Neural cell (in vitro differentiated cells): Measurements from ENCODE around the gene TMEM183A. TPM values are rescaled to one million over a fixed set of nuclear protein-coding genes. Genes with fewer than 3 reads are reported as not detected.

Experiments
- H2AFZ ChIP-seq: fragments of 200-600, 300-800 bp; sonication (generic), shearing (Covaris generic); 2 replicates; pipeline ENCODE4 v1.6.0; 2014; ENCODE audit warnings: low read depth, mild to moderate bottlenecking, antibody characterized with exemption, low read length, moderate library complexity
- H3F3A ChIP-seq: fragments of 200-600 bp; shearing (Covaris generic); 2 replicates; pipeline ENCODE4 v1.6.1; 2016; ENCODE audit warnings: mild to moderate bottlenecking, moderate library complexity, mixed read lengths, antibody characterized with exemption, low read length; ENCODE audit not compliant: insufficient read depth, poor library complexity, severe bottlenecking
- H3K27ac ChIP-seq: fragments of 200-600, 300-800 bp; sonication (generic), shearing (Covaris generic); 2 replicates; pipeline ENCODE4 v1.5.1; 2014; ENCODE audit warnings: mild to moderate bottlenecking, low read length, moderate library complexity
- H3K27me3 ChIP-seq: fragments of 300-800, 200-600 bp; sonication (generic), shearing (Covaris generic); 2 replicates; pipeline ENCODE4 v1.6.0; 2014; ENCODE audit warnings: mild to moderate bottlenecking, low read depth, low read length, moderate library complexity; ENCODE audit not compliant: insufficient read depth
- H3K36me3 ChIP-seq: fragments of 300-800, 200-600 bp; sonication (generic), shearing (Covaris generic); 2 replicates; pipeline ENCODE4 v1.5.1; 2014; ENCODE audit warnings: mild to moderate bottlenecking, antibody characterized with exemption, low read length, moderate library complexity; ENCODE audit not compliant: insufficient read depth
- H3K4me2 ChIP-seq: fragments of 300-800, 200-600 bp; sonication (generic), shearing (Covaris generic); 2 replicates; pipeline ENCODE4 v1.6.0; 2014; ENCODE audit warnings: mild to moderate bottlenecking, low read length
- H3K4me3 ChIP-seq: fragments of 300-800, 200-600 bp; sonication (generic), shearing (Covaris generic); 2 replicates; pipeline ENCODE4 v1.5.1; 2014; ENCODE audit warnings: mild to moderate bottlenecking, low read length, moderate library complexity
- H3K79me2 ChIP-seq: fragments of 200-600 bp; shearing (Covaris generic); replicated peaks from 2 replicates; pipeline ENCODE4 v1.6.0; 2014; ENCODE audit warnings: mild to moderate bottlenecking, low read length, moderate library complexity; ENCODE audit not compliant: insufficient read depth
- H3K9ac ChIP-seq: fragments of 300-800, 200-600 bp; sonication (generic), shearing (Covaris generic); 2 replicates; pipeline ENCODE4 v1.6.1; 2016; ENCODE audit warnings: mild to moderate bottlenecking, low read length, mixed read lengths
- H3K9me2 ChIP-seq: fragments of 200-600 bp; shearing (Covaris generic); 2 replicates; pipeline ENCODE4 v1.6.1; 2016; ENCODE audit warnings: mild to moderate bottlenecking, low read length, mixed read lengths; ENCODE audit not compliant: insufficient read depth
- H3K9me3 ChIP-seq: fragments of 200-600, 300-800 bp; sonication (generic), shearing (Covaris generic); 2 replicates; pipeline ENCODE4 v1.6.1; 2016; ENCODE audit warnings: mild to moderate bottlenecking, mixed run types, low read length, moderate library complexity, mixed read lengths
- H4K20me1 ChIP-seq: fragments of 200-600 bp; shearing (Covaris generic); 2 replicates; pipeline ENCODE4 v1.6.1; 2016; ENCODE audit warnings: mild to moderate bottlenecking, mixed run types; ENCODE audit not compliant: insufficient read depth
- EP300 ChIP-seq: fragments of 450-650 bp; conservative IDR thresholded peaks from 2 replicates; pipeline ENCODE4 v1.6.1; 2014; ENCODE audit warnings: antibody characterized with exemption, mild to moderate bottlenecking, moderate library complexity; ENCODE audit not compliant: poor library complexity, severe bottlenecking
- EZH2 ChIP-seq: fragments of 200-600, 300-800 bp; shearing (Covaris generic), sonication (generic); IDR thresholded peaks from 2 replicates; pipeline ENCODE4 v1.6.1; 2014; ENCODE audit warnings: antibody characterized with exemption, low read length, borderline replicate concordance, mild to moderate bottlenecking; ENCODE audit not compliant: insufficient read depth, poor library complexity, severe bottlenecking
- MXI1 ChIP-seq: fragments of 450-650 bp; conservative IDR thresholded peaks from 2 replicates; pipeline ENCODE4 v1.6.1; 2014; ENCODE audit warnings: antibody characterized with exemption, mild to moderate bottlenecking; ENCODE audit not compliant: poor library complexity, severe bottlenecking
- POLR2AphosphoS5 ChIP-seq: IDR thresholded peaks from 2 replicates; pipeline ENCODE4 v1.6.1; 2012
- RAD21 ChIP-seq: fragments of 450-650 bp; conservative IDR thresholded peaks from 2 replicates; pipeline ENCODE4 v1.6.1; 2014; ENCODE audit warnings: antibody characterized with exemption, mild to moderate bottlenecking, moderate library complexity
- SMC3 ChIP-seq: fragments of 450-650 bp; conservative IDR thresholded peaks from 2 replicates; pipeline ENCODE4 v1.6.1; 2014; ENCODE audit warnings: antibody characterized with exemption, mild to moderate bottlenecking, moderate library complexity; ENCODE audit not compliant: poor library complexity
- TAF1 ChIP-seq: IDR thresholded peaks from 2 replicates; pipeline ENCODE4 v1.6.1; 2012; ENCODE audit warnings: low read depth
- polyA plus RNA-seq: library from polyadenylated mRNA; depleted of rRNA; stranded (reverse); fragments of >200 nt; gene quantifications from 2 replicates; pipeline ENCODE4 v1.2.3, GENCODE V29; 2014
- TF ChIP-seq, protein P1 (sequence below): IDR thresholded peaks from 2 replicates; pipeline ENCODE4 v1.6.1; 2012; ENCODE audit warnings: borderline replicate concordance
- TF ChIP-seq, protein P2 (sequence below): fragments of 450-650 bp; IDR thresholded peaks from 2 replicates; pipeline ENCODE4 v1.5.1; 2014; ENCODE audit warnings: antibody characterized with exemption, mild to moderate bottlenecking, moderate library complexity; ENCODE audit not compliant: poor library complexity, severe bottlenecking

The TMEM183A gene
- polyA plus RNA-seq, 1 donor from 2014 or later = 237 TPM

DNA sequence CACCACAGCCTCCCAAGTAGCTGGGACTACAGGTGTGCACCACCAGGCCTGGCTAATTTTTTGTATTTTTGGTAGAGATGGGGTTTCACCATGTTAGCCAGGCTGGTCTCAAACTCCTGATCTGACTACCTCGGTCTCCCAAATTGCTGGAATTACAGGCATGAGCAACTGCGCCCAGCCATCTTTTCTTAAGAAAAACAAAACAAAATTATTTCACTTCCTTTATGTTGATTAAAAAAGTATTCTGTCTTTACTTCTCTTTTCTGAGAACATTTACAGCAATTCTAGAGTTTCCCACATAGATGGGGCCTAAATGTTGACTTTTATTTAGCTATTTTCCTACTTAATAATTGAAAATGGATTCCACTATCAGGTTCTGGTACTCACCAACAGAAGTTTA lies 17.3 kb upstream of the TMEM183A start:
- no peak overlapping the region for H3K27ac ChIP-seq
- no peaks in the 10 kb centered on the region for H4K20me1 ChIP-seq
- no peaks in the 10 kb centered on the region for H3K27me3 ChIP-seq
- no peak overlapping the region for H2AFZ ChIP-seq
- no peak overlapping the region for H3K9ac ChIP-seq
- no peaks in the 10 kb centered on the region for H3K9me2 ChIP-seq
- no peaks in the 10 kb centered on the region for H3F3A ChIP-seq
- no peak overlapping the region for H3K4me3 ChIP-seq
- H3K9me3 ChIP-seq = no peaks in the 10 kb centered on the region
- TF ChIP-seq, protein P1, sequence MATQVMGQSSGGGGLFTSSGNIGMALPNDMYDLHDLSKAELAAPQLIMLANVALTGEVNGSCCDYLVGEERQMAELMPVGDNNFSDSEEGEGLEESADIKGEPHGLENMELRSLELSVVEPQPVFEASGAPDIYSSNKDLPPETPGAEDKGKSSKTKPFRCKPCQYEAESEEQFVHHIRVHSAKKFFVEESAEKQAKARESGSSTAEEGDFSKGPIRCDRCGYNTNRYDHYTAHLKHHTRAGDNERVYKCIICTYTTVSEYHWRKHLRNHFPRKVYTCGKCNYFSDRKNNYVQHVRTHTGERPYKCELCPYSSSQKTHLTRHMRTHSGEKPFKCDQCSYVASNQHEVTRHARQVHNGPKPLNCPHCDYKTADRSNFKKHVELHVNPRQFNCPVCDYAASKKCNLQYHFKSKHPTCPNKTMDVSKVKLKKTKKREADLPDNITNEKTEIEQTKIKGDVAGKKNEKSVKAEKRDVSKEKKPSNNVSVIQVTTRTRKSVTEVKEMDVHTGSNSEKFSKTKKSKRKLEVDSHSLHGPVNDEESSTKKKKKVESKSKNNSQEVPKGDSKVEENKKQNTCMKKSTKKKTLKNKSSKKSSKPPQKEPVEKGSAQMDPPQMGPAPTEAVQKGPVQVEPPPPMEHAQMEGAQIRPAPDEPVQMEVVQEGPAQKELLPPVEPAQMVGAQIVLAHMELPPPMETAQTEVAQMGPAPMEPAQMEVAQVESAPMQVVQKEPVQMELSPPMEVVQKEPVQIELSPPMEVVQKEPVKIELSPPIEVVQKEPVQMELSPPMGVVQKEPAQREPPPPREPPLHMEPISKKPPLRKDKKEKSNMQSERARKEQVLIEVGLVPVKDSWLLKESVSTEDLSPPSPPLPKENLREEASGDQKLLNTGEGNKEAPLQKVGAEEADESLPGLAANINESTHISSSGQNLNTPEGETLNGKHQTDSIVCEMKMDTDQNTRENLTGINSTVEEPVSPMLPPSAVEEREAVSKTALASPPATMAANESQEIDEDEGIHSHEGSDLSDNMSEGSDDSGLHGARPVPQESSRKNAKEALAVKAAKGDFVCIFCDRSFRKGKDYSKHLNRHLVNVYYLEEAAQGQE = no peak
- TF ChIP-seq EP300 = no peak
- TF ChIP-seq RAD21 = no peak
- no peak for TF ChIP-seq EZH2
- no peak for TF ChIP-seq SMC3
- TF ChIP-seq POLR2AphosphoS5 = no peak
- TF ChIP-seq, protein P2, sequence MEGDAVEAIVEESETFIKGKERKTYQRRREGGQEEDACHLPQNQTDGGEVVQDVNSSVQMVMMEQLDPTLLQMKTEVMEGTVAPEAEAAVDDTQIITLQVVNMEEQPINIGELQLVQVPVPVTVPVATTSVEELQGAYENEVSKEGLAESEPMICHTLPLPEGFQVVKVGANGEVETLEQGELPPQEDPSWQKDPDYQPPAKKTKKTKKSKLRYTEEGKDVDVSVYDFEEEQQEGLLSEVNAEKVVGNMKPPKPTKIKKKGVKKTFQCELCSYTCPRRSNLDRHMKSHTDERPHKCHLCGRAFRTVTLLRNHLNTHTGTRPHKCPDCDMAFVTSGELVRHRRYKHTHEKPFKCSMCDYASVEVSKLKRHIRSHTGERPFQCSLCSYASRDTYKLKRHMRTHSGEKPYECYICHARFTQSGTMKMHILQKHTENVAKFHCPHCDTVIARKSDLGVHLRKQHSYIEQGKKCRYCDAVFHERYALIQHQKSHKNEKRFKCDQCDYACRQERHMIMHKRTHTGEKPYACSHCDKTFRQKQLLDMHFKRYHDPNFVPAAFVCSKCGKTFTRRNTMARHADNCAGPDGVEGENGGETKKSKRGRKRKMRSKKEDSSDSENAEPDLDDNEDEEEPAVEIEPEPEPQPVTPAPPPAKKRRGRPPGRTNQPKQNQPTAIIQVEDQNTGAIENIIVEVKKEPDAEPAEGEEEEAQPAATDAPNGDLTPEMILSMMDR = no peak
- TF ChIP-seq TAF1 = no peak
- TF ChIP-seq MXI1 = no peak
- no peaks in the 10 kb centered on the region for H3K36me3 ChIP-seq
- no peaks in the 10 kb centered on the region for H3K79me2 ChIP-seq
- no peak overlapping the region for H3K4me2 ChIP-seq

- Histone ChIP-seq H2AFZ (no peak overlapping the region), H3K27me3 (peaks cover 3% of the 10 kb centered on the region), H3K4me3 (no peak overlapping the region), H3K9ac (no peak overlapping the region), H3K4me2 (no peak overlapping the region), H3K27ac (no peak overlapping the region), H3K79me2 (no peaks in the 10 kb centered on the region), H3K9me2 (no peaks in the 10 kb centered on the region), H3F3A (no peaks in the 10 kb centered on the region), H3K36me3 (no peaks in the 10 kb centered on the region), H3K9me3 (no peaks in the 10 kb centered on the region), H4K20me1 (no peaks in the 10 kb centered on the region)
- TF ChIP-seq, protein P2 = no peak
- TF ChIP-seq, protein P1 = no peak
These were observed 16.1 kb upstream of the TMEM183A start for GRCh38 chr1:202991112-202991511.
